Measurements from ENCODE around the gene TAOK1. TPM values are rescaled to one million over a fixed set of nuclear protein-coding genes. Genes with fewer than 3 reads are reported as not detected.
A peak's percentile ranks its signal among the peaks of the same experiment; 100 is the strongest.

The TAOK1 gene
- total and polyA plus RNA-seq, 9 of the 15 experiments (the other 6 are each of a cell fraction or from before 2014, with no cell fraction given): 3.2 to 33.1 (median 16.5) TPM

DNA sequence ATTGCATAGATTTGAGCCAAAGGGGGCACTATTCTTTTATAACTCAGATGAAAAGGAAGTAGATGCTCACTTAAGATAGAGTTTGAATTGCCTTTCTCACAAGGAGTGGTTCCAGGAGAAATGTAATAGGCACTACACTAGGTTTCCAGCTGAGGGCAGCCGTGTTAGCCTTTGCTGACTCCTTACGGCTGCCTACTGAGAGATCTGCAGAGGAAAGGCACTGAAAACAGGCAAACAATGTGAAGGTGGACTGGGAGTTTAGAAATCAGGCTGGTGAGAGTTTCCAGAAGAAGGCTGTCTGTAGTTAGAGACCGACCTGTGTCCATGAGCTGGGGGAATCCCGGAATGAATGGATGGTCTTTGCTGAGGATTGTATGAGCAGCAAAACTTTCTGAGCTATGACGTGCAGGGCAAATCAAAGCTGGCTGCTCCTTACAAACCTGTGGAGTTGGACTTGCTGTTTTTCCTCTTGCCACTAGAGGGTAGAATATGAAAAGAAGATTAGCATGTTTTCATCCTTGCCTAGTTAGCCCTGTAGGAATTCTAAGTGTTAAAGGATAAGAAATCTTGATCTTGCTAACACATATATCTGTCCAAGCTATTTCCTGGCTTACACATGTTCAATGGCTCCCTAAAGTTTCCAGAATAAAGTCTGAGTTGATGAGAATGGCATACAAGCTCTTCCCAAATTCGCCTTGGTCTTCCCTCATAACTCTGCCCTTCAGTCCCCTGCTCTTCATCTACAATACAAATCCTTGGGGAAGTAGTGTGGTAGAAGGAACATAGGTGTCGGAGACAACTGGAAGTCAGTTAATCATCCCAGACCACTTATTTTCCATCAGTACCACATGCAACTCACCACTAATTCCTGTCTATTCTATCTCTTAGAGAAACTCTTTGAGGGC is 20.1 kb upstream of the TAOK1 start (continued):
- TF ChIP-seq ATF1 (CRISPR knock-in tag; IDR thresholded peaks at IDR 0.05): no peak
- peak; percentile 80 for TF ChIP-seq ATF1 (tag; IDR thresholded peaks at IDR 0.05)
- no peak for TF ChIP-seq ZC3H8 (IDR thresholded peaks at IDR 0.05)
- TF ChIP-seq CTBP1 (IDR thresholded peaks at IDR 0.05; ENCODE audit: borderline replicate concordance): peak; percentile 43; the same call in 1 of the 2 replicates
- no peak for TF ChIP-seq ZNF143 (CRISPR knock-in tag; IDR thresholded peaks at IDR 0.05)
- peak in 1 of 2 experiments; percentile 13; a peak in 1 of 4 replicates for TF ChIP-seq NRF1 (conservative IDR thresholded peaks at IDR 0.05 in 1 of 2, IDR thresholded peaks at IDR 0.05 in 1 of 2)
- TF ChIP-seq, protein P1, sequence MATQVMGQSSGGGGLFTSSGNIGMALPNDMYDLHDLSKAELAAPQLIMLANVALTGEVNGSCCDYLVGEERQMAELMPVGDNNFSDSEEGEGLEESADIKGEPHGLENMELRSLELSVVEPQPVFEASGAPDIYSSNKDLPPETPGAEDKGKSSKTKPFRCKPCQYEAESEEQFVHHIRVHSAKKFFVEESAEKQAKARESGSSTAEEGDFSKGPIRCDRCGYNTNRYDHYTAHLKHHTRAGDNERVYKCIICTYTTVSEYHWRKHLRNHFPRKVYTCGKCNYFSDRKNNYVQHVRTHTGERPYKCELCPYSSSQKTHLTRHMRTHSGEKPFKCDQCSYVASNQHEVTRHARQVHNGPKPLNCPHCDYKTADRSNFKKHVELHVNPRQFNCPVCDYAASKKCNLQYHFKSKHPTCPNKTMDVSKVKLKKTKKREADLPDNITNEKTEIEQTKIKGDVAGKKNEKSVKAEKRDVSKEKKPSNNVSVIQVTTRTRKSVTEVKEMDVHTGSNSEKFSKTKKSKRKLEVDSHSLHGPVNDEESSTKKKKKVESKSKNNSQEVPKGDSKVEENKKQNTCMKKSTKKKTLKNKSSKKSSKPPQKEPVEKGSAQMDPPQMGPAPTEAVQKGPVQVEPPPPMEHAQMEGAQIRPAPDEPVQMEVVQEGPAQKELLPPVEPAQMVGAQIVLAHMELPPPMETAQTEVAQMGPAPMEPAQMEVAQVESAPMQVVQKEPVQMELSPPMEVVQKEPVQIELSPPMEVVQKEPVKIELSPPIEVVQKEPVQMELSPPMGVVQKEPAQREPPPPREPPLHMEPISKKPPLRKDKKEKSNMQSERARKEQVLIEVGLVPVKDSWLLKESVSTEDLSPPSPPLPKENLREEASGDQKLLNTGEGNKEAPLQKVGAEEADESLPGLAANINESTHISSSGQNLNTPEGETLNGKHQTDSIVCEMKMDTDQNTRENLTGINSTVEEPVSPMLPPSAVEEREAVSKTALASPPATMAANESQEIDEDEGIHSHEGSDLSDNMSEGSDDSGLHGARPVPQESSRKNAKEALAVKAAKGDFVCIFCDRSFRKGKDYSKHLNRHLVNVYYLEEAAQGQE (IDR thresholded peaks at IDR 0.05; ENCODE audit: borderline replicate concordance): peak; percentile 68
- TF ChIP-seq, protein P1 (CRISPR knock-in tag; IDR thresholded peaks at IDR 0.05; ENCODE audit: low read depth): no peak
- peak; percentile 67 for TF ChIP-seq CREM (IDR thresholded peaks at IDR 0.05; ENCODE audit: low read depth)

Measured in K562 (cell line).